Measurements from ENCODE around the gene LYPD3. TPM values are rescaled to one million over a fixed set of nuclear protein-coding genes. Genes with fewer than 3 reads are reported as not detected.

LYPD3 gene
- total RNA-seq, 1 experiment from 2014 or later, result 1.8 TPM

GRCh38 chr19:43412441-43412840, 53.0 kb downstream of the LYPD3 start:
- Histone ChIP-seq H3K27me3 (ENCODE audit: insufficient read depth, low read length) (no peaks in the 10 kb centered on the region), H2BK20ac (ENCODE audit: low read depth, low read length, poor library complexity, severe bottlenecking) (no peak overlapping the region), H3K4ac (ENCODE audit: low read depth, low read length) (no peak overlapping the region), H3K9me3 (ENCODE audit: control insufficient read depth, low read depth, low read length) (peaks cover 7% of the 10 kb centered on the region), H2BK12ac (ENCODE audit: insufficient read length, low read depth, low read length) (no peak overlapping the region), H4K8ac (replicated peaks; ENCODE audit: insufficient read length, low read depth, low read length) (no peak overlapping the region), H4K91ac (ENCODE audit: insufficient read length, low read depth, low read length) (no peak overlapping the region), H3K23me2 (ENCODE audit: insufficient read length, low read depth, low read length, poor library complexity, severe bottlenecking) (no peaks in the 10 kb centered on the region), H2AFZ (ENCODE audit: low read length) (no peak overlapping the region), H3K14ac (ENCODE audit: insufficient read depth, low read length) (no peak overlapping the region), H2BK5ac (ENCODE audit: insufficient read length, low read length) (no peak overlapping the region), H3K27ac (ENCODE audit: insufficient read length, low read depth, low read length) (no peak overlapping the region), H4K5ac (ENCODE audit: insufficient read length, low read depth, low read length) (no peak overlapping the region), H3K18ac (ENCODE audit: insufficient read length, low read depth, low read length) (no peak overlapping the region), H3K56ac (ENCODE audit: insufficient read length, low read depth, low read length) (no peak overlapping the region), H3K79me2 (ENCODE audit: insufficient read depth, low read length) (no peaks in the 10 kb centered on the region), H3K4me2 (ENCODE audit: insufficient read depth, insufficient read length, low read length) (no peak overlapping the region), H3T11ph (ENCODE audit: low read length) (no peak overlapping the region), H4K20me1 (ENCODE audit: control insufficient read depth, insufficient read depth, insufficient read length) (no peaks in the 10 kb centered on the region), H3K9ac (ENCODE audit: extremely low read depth, insufficient read length, low read length) (no peak overlapping the region), H3K23ac (ENCODE audit: insufficient read length, low read depth, low read length) (no peak overlapping the region), H2BK120ac (ENCODE audit: low read depth, low read length, poor library complexity, severe bottlenecking) (no peak overlapping the region), H2BK15ac (ENCODE audit: low read depth, low read length) (no peak overlapping the region), H3K79me1 (ENCODE audit: insufficient read depth, low read depth, low read length, poor library complexity, severe bottlenecking) (no peaks in the 10 kb centered on the region), H2AK5ac (ENCODE audit: insufficient read length, low read length) (no peak overlapping the region), H3K4me1 (ENCODE audit: insufficient read depth, low read length) (0 out of 2 replicates have a peak, but pooled peaks cover 3% of the 10 kb centered on the region)
- Mint-ChIP-seq H3K4me1 (0 out of 4 replicates have a peak, but pooled peaks cover 0 to 2% of the 10 kb centered on the region in 2 experiments), H3K4me3 (no peak overlapping the region), H3K27ac (no peak overlapping the region), H3K27me3 (ENCODE audit: low read depth) (peaks cover 2% of the 10 kb centered on the region), H3K36me3 (ENCODE audit: insufficient read depth in 1 of 3, low read depth in 3 of 3) (peaks cover 10 to 21% (median 11%) of the 10 kb centered on the region in 3 experiments), H3K9me3 (peaks cover 36 to 61% of the 10 kb centered on the region in 2 experiments)
- no CpG with 5 or more reads among the region's 6 CpGs for WGBS (ENCODE audit: extremely low coverage, insufficient read length, low lambda C conversion rate)
- no peak for TF ChIP-seq CTCF (conservative IDR thresholded peaks at IDR 0.05)
- DNase-seq, result no peak

Other genes starting within 250 kb of the LYPD3 start
- gene PSG9, start 196.1 kb downstream of the LYPD3 start, total RNA-seq (2021), result not detected in 2 replicates
- 0.09 TPM in 1 of 2 replicates, not detected in the other for gene CD177, start 111.9 kb downstream of the LYPD3 start, total RNA-seq (2021)
- not detected in 2 replicates for gene TEX101, start 50.7 kb downstream of the LYPD3 start, total RNA-seq (2021)
- 6.7 and 8.5 TPM in 2 replicates for gene PHLDB3, start 39.1 kb upstream of the LYPD3 start, total RNA-seq (2021)
- gene ETHE1, start 61.6 kb upstream of the LYPD3 start, total RNA-seq (2021), result 18.8 and 20.4 TPM in 2 replicates
- gene ZNF575, start 67.6 kb upstream of the LYPD3 start, total RNA-seq (2021), result not detected in 2 replicates
- gene XRCC1, start 109.9 kb upstream of the LYPD3 start, total RNA-seq (2021), result 38.0 and 42.8 TPM in 2 replicates
- gene PINLYP, start 110.2 kb upstream of the LYPD3 start, total RNA-seq (2021), result 11.4 and 11.9 TPM in 2 replicates
- gene IRGQ, start 130.5 kb upstream of the LYPD3 start, total RNA-seq (2021), result 24.1 and 25.4 TPM in 2 replicates
- 16.3 and 19.7 TPM in 2 replicates for gene ZNF576, start 131.0 kb upstream of the LYPD3 start, total RNA-seq (2021)
- 0.44 and 0.70 TPM in 2 replicates for gene SRRM5, start 146.5 kb upstream of the LYPD3 start, total RNA-seq (2021)
- 30.3 and 31.3 TPM in 2 replicates for gene ZNF428, start 154.0 kb upstream of the LYPD3 start, total RNA-seq (2021)
- 10.2 and 12.5 TPM in 2 replicates for gene CADM4, start 174.2 kb upstream of the LYPD3 start, total RNA-seq (2021)
- gene PLAUR, start 204.6 kb upstream of the LYPD3 start, total RNA-seq (2021), result 13.7 and 15.7 TPM in 2 replicates

Data from H9 (cell line).